CD4-positive, alpha-beta T cell (primary cell): ENCODE measurements around the gene PLPPR3. TPM values are rescaled to one million over a fixed set of nuclear protein-coding genes. Genes with fewer than 3 reads are reported as not detected.

Experiments used
- ATAC-seq: fragments of 200-7000 bp; cut with Tn5 transposase; one replicate; pipeline ENCODE4 v1.10.0; 2022; ENCODE audit warnings: mild to moderate bottlenecking; ENCODE audit not compliant: poor library complexity
- CTCF ChIA-PET: fragments of 350-600 bp; sonication (Branson Sonifier 250); formaldehyde crosslinking; loops from one replicate; lab custom pipeline; 2021; ENCODE audit warnings: antibody characterized with exemption, inconsistent platforms; lab: Charles Lee
- POLR2A ChIA-PET: fragments of 350-600 bp; sonication (Branson Sonifier 250); formaldehyde crosslinking; loops from one replicate; lab custom pipeline; 2021; ENCODE audit warnings: antibody characterized with exemption, inconsistent platforms; lab: Charles Lee
- DNase-seq, 14 experiments: peaks; one replicate each; pipeline ENCODE4 v3.0.0-alpha.2; 2013 to 2020; ENCODE audit warnings: mixed read lengths in 2 of 14
- H3K27ac ChIP-seq, 2 donors: one replicate each; pipeline versions ENCODE4 v1.5.1 to v1.7.0; 2013; ENCODE audit warnings: low read length in 2 of 2, low read depth in 1 of 2, mild to moderate bottlenecking in 1 of 2
- H3K27me3 ChIP-seq, 2 experiments: 1 replicate in 1 of 2; 2 replicates in 1 of 2; pipeline versions ENCODE4 v1.6.1 to v1.7.0; 2013; ENCODE audit warnings: low read length in 2 of 2, control low read depth in 1 of 2, mild to moderate bottlenecking in 1 of 2, moderate library complexity in 1 of 2; ENCODE audit not compliant: insufficient read depth in 2 of 2, control insufficient read depth in 1 of 2
- H3K36me3 ChIP-seq: one replicate; pipeline ENCODE4 v1.6.1; 2013; ENCODE audit warnings: low read length, control low read depth; ENCODE audit not compliant: insufficient read depth
- H3K4me1 ChIP-seq: one replicate; pipeline ENCODE4 v1.6.1; 2013; ENCODE audit warnings: low read length, control low read depth; ENCODE audit not compliant: insufficient read depth
- H3K4me3 ChIP-seq: one replicate; pipeline ENCODE4 v1.5.1; 2013; ENCODE audit warnings: mild to moderate bottlenecking, low read length, moderate library complexity
- H3K9me3 ChIP-seq, 2 experiments: 1 replicate in 1 of 2; 2 replicates in 1 of 2; pipeline versions ENCODE4 v1.6.1 to v1.7.0; 2013; ENCODE audit warnings: low read length in 2 of 2, mild to moderate bottlenecking in 2 of 2, control low read depth in 1 of 2, moderate library complexity in 1 of 2; ENCODE audit not compliant: control insufficient read depth in 1 of 2, insufficient read depth in 1 of 2
- H3K27ac Mint-ChIP-seq: one replicate; pipeline ENCODE4 v1.8.0; 2020; ENCODE audit warnings: mixed read lengths
- H3K27me3 Mint-ChIP-seq: one replicate; pipeline ENCODE4 v1.8.0; 2021; ENCODE audit warnings: mixed read lengths
- H3K36me3 Mint-ChIP-seq: one replicate; pipeline ENCODE4 v1.8.0; 2021; ENCODE audit warnings: low read depth, mixed read lengths
- H3K4me1 Mint-ChIP-seq: one replicate; pipeline ENCODE4 v1.8.0; 2021; ENCODE audit warnings: low read depth, mixed read lengths
- H3K4me3 Mint-ChIP-seq: one replicate; pipeline ENCODE4 v1.8.0; 2020; ENCODE audit warnings: mild to moderate bottlenecking, mixed read lengths
- H3K9me3 Mint-ChIP-seq: one replicate; pipeline ENCODE4 v1.8.0; 2020; ENCODE audit warnings: mixed read lengths
- intact Hi-C, 2 experiments: fragments of 100-400 bp; cut with DNase I in 1 of 2; cut with micrococcal nuclease in 1 of 2; formaldehyde crosslinking; loops; one replicate each; pipeline versions ENCODE4 v1.15.1 to v1.9.0; 2023 to 2025; cut with DNase I, micrococcal nuclease
- total RNA-seq, 174 experiments: library from RNA in 2 of 174; stranded (reverse) in 2 of 174; gene quantifications; one replicate each; pipeline ENCODE4 v1.2.3 and lab custom pipeline; 2021 to 2026
- TF ChIP-seq, protein P1 (sequence below): fragments of 200-600 bp; IDR thresholded peaks from one replicate; pipeline ENCODE4 v1.8.0; 2022; ENCODE audit warnings: antibody characterized with exemption, mild to moderate bottlenecking

PLPPR3 gene
- total RNA-seq, 2 experiments from 2014 or later, result not detected

GRCh38 chr19:805600-806550, 15.9 kb downstream of the PLPPR3 start:
- no peak overlapping the region for H3K4me3 ChIP-seq
- peaks cover 57% of the 10 kb centered on the region for H3K36me3 Mint-ChIP-seq
- H3K4me3 Mint-ChIP-seq, result no peak overlapping the region

GRCh38 chr19:805166-805551, 16.6 kb downstream of the PLPPR3 start:
- DNase-seq (no peak), ATAC-seq (no peak)
- Histone ChIP-seq H3K36me3 (peaks cover 85% of the 10 kb centered on the region), H3K9me3 (no peaks in the 10 kb centered on the region), H3K4me3 (no peak overlapping the region), H3K4me1 (peaks cover 48% of the 10 kb centered on the region), H3K27me3 (no peaks in the 10 kb centered on the region), H3K27ac (no peak overlapping the region)
- no peaks in the 10 kb centered on the region for H3K27me3 Mint-ChIP-seq
- intact Hi-C loops, result no loop called here
- H3K4me1 Mint-ChIP-seq, result peaks cover 40% of the 10 kb centered on the region
- CTCF ChIA-PET, result no interaction called here
- H3K27ac Mint-ChIP-seq, result peak overlapping the region; percentile 55
- peaks cover 56% of the 10 kb centered on the region for H3K36me3 Mint-ChIP-seq
- POLR2A ChIA-PET, result no interaction called here
- TF ChIP-seq, protein P1, sequence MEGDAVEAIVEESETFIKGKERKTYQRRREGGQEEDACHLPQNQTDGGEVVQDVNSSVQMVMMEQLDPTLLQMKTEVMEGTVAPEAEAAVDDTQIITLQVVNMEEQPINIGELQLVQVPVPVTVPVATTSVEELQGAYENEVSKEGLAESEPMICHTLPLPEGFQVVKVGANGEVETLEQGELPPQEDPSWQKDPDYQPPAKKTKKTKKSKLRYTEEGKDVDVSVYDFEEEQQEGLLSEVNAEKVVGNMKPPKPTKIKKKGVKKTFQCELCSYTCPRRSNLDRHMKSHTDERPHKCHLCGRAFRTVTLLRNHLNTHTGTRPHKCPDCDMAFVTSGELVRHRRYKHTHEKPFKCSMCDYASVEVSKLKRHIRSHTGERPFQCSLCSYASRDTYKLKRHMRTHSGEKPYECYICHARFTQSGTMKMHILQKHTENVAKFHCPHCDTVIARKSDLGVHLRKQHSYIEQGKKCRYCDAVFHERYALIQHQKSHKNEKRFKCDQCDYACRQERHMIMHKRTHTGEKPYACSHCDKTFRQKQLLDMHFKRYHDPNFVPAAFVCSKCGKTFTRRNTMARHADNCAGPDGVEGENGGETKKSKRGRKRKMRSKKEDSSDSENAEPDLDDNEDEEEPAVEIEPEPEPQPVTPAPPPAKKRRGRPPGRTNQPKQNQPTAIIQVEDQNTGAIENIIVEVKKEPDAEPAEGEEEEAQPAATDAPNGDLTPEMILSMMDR, result no peak
- no peaks in the 10 kb centered on the region for H3K9me3 Mint-ChIP-seq
- H3K4me3 Mint-ChIP-seq, result no peak overlapping the region

More at GRCh38 chr19:805600-806550, 15.9 kb downstream of the PLPPR3 start:
- H3K27ac ChIP-seq, result no peak overlapping the region
- CTCF ChIA-PET, result no interaction called here
- H3K9me3 ChIP-seq, result peaks cover 0 to 4% of the 10 kb centered on the region in 2 experiments
- DNase-seq (no peak), ATAC-seq (no peak)
- peaks cover 86% of the 10 kb centered on the region for H3K36me3 ChIP-seq
- peaks cover 34% of the 10 kb centered on the region for H3K4me1 Mint-ChIP-seq
- intact Hi-C loops, result no loop called here
- no peaks in the 10 kb centered on the region for H3K27me3 Mint-ChIP-seq
- no peak overlapping the region for H3K27ac Mint-ChIP-seq
- POLR2A ChIA-PET, result no interaction called here
- H3K4me1 ChIP-seq, result peaks cover 40% of the 10 kb centered on the region
- no peaks in the 10 kb centered on the region for H3K9me3 Mint-ChIP-seq
- H3K27me3 ChIP-seq, result no peaks in the 10 kb centered on the region
- TF ChIP-seq, protein P1, result no peak

DNA sequence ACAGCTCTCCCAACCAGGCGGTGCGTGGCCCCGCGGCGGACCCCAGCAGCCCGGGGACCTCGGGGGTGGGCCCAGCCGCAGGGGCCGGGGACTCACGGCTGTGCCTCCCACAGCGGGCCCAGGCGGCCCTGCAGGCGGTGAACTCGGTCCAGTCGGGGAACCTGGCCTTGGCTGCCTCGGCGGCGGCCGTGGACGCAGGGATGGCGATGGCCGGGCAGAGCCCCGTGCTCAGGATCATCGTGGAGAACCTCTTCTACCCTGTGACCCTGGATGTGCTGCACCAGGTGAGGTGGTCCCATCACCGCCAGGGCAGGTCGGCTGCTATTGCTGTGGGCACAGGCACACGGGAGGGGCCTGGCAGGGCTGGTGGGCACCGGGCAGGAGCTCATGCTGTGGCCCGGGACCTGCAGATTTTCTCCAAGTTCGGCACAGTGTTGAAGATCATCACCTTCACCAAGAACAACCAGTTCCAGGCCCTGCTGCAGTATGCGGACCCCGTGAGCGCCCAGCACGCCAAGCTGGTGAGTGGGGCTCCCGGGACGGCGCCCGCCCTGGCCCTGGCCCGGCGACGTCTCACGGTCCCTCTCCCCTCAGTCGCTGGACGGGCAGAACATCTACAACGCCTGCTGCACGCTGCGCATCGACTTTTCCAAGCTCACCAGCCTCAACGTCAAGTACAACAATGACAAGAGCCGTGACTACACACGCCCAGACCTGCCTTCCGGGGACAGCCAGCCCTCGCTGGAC, 17.2 kb downstream of the PLPPR3 start:
- intact Hi-C loops, result no loop called here
- CTCF ChIA-PET, result no interaction called here
- H3K27me3 ChIP-seq, result no peaks in the 10 kb centered on the region
- ATAC-seq (no peak), DNase-seq (no peak)
- peaks cover 53% of the 10 kb centered on the region for H3K4me1 ChIP-seq
- Mint-ChIP-seq H3K36me3 (peaks cover 56% of the 10 kb centered on the region), H3K4me1 (peaks cover 46% of the 10 kb centered on the region), H3K27me3 (no peaks in the 10 kb centered on the region), H3K9me3 (no peaks in the 10 kb centered on the region), H3K27ac (peak overlapping the region; percentile 55), H3K4me3 (no peak overlapping the region)
- POLR2A ChIA-PET, result no interaction called here
- H3K9me3 ChIP-seq, result no peaks in the 10 kb centered on the region
- H3K36me3 ChIP-seq, result peaks cover 83% of the 10 kb centered on the region
- H3K27ac ChIP-seq, result no peak overlapping the region
- H3K4me3 ChIP-seq, result no peak overlapping the region
- TF ChIP-seq, protein P1, result no peak
